SU-DHL-6 (cell line): ENCODE measurements around the gene KMT5B.

Experiments used
- H2AFZ ChIP-seq: fragments of 200-600 bp; sonication (generic); 2 replicates; pipeline ENCODE4 v1.6.1; 2014; ENCODE audit warnings: low read depth, mild to moderate bottlenecking, moderate library complexity, mixed read lengths, antibody characterized with exemption, low read length; ENCODE audit not compliant: severe bottlenecking
- H3F3A ChIP-seq: fragments of 200-600 bp; shearing (Covaris generic); 2 replicates; pipeline ENCODE4 v1.6.0; 2016; ENCODE audit warnings: antibody characterized with exemption, mild to moderate bottlenecking; ENCODE audit not compliant: insufficient read depth
- H3K27ac ChIP-seq: fragments of 200-600 bp; sonication (generic); 2 replicates; pipeline ENCODE4 v1.5.1; 2016; ENCODE audit warnings: low read depth, mild to moderate bottlenecking, low read length, moderate library complexity, mixed read lengths
- H3K27me3 ChIP-seq: fragments of 200-600 bp; sonication (generic), shearing (Covaris generic); 2 replicates; pipeline ENCODE4 v1.6.0; 2014; ENCODE audit warnings: mild to moderate bottlenecking, low read length
- H3K36me3 ChIP-seq: fragments of 200-600 bp; sonication (generic); 2 replicates; pipeline ENCODE4 v1.6.1; 2014; ENCODE audit warnings: mild to moderate bottlenecking, low read length, mixed read lengths
- H3K4me2 ChIP-seq: fragments of 300-600, 200-600 bp; shearing (Covaris generic), sonication (generic); 2 replicates; pipeline ENCODE4 v1.6.0; 2014; ENCODE audit warnings: low read length, low read depth, mild to moderate bottlenecking; ENCODE audit not compliant: poor library complexity, severe bottlenecking
- H3K4me3 ChIP-seq: fragments of 200-600 bp; sonication (generic); 2 replicates; pipeline ENCODE4 v1.5.1; 2014; ENCODE audit warnings: antibody characterized with exemption, low read length, mild to moderate bottlenecking, mixed read lengths; ENCODE audit not compliant: insufficient read depth, poor library complexity, severe bottlenecking
- H3K79me2 ChIP-seq: fragments of 200-600 bp; sonication (generic); 2 replicates; pipeline ENCODE4 v1.6.1; 2014; ENCODE audit warnings: mild to moderate bottlenecking, low read length, moderate library complexity; ENCODE audit not compliant: insufficient read depth
- H3K9ac ChIP-seq: fragments of 200-600 bp; sonication (generic); 2 replicates; pipeline ENCODE4 v1.7.0; 2014; ENCODE audit warnings: mild to moderate bottlenecking, low read length
- H3K9me2 ChIP-seq: fragments of 200-600 bp; sonication (generic); replicated peaks from 2 replicates; pipeline ENCODE4 v1.6.1; 2014; ENCODE audit warnings: low read length; ENCODE audit not compliant: insufficient read depth
- H3K9me3 ChIP-seq: fragments of 200-600 bp; sonication (generic); 2 replicates; pipeline ENCODE4 v1.6.1; 2014; ENCODE audit warnings: low read length, mixed read lengths; ENCODE audit not compliant: insufficient read depth
- H4K20me1 ChIP-seq: fragments of 200-600 bp; sonication (generic); 2 replicates; pipeline ENCODE4 v1.6.1; 2014; ENCODE audit warnings: low read depth, mild to moderate bottlenecking, antibody characterized with exemption, low read length, moderate library complexity, mixed read lengths
- EZH2phosphoT487 ChIP-seq: fragments of 200-600 bp; sonication (generic), shearing (Covaris generic); conservative IDR thresholded peaks from 2 replicates; pipeline ENCODE4 v1.6.1; 2018; ENCODE audit warnings: mild to moderate bottlenecking, antibody characterized with exemption, low read length, moderate library complexity, mixed read lengths
- TF ChIP-seq, protein P1 (sequence below): fragments of 200-600 bp; sonication (generic); IDR thresholded peaks from one replicate; pipeline ENCODE4 v1.5.1; 2017; ENCODE audit warnings: antibody characterized with exemption, mild to moderate bottlenecking, low read length, moderate library complexity; ENCODE audit not compliant: insufficient read depth, poor library complexity, severe bottlenecking

KMT5B gene

DNA sequence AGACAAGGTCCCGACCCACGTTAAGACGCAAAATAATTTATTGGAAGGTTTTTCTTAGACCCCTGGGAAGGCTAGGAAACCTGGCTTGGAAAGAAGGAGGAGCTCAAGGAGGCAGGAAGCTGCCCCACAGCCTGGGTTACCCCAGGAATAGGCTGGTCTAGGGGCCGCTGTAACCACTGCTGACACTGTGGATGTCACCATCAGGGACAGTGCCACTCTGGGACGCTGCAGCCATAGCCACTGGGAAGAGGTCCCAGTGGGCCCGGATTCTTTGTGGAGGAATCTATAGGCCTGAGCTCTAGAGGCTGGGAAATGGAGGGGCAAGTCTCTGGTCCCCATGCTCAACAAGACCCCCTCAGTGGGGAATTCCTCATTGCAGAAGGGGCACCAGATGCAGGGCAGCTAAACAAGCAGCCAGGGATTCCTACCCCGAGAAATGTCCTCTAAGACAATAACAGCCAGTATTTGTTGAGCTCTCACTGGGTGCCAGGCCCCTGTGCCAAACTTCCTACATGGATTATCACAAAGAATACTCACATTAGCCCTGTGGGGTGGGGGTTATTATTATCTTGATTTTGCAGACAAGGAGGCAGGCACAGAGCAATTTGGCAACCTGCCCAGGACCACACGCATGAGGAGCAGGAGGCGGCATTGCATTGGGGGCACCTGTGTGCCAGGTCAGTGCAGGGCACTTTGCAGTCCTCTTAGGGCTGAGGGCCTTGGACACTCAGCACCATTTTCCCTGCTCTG lies 72.4 kb downstream of the KMT5B start:
- Histone ChIP-seq H3K4me3 (no peak overlapping the region), H4K20me1 (no peaks in the 10 kb centered on the region), H2AFZ (no peak overlapping the region), H3K4me2 (no peak overlapping the region), H3F3A (no peaks in the 10 kb centered on the region), H3K9ac (no peak overlapping the region), H3K27me3 (no peaks in the 10 kb centered on the region), H3K36me3 (no peaks in the 10 kb centered on the region), H3K27ac (no peak overlapping the region), H3K9me3 (no peaks in the 10 kb centered on the region), H3K9me2 (no peaks in the 10 kb centered on the region), H3K79me2 (no peaks in the 10 kb centered on the region)
- TF ChIP-seq, protein P1, sequence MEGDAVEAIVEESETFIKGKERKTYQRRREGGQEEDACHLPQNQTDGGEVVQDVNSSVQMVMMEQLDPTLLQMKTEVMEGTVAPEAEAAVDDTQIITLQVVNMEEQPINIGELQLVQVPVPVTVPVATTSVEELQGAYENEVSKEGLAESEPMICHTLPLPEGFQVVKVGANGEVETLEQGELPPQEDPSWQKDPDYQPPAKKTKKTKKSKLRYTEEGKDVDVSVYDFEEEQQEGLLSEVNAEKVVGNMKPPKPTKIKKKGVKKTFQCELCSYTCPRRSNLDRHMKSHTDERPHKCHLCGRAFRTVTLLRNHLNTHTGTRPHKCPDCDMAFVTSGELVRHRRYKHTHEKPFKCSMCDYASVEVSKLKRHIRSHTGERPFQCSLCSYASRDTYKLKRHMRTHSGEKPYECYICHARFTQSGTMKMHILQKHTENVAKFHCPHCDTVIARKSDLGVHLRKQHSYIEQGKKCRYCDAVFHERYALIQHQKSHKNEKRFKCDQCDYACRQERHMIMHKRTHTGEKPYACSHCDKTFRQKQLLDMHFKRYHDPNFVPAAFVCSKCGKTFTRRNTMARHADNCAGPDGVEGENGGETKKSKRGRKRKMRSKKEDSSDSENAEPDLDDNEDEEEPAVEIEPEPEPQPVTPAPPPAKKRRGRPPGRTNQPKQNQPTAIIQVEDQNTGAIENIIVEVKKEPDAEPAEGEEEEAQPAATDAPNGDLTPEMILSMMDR = no peak
- no peak for TF ChIP-seq EZH2phosphoT487

DNA sequence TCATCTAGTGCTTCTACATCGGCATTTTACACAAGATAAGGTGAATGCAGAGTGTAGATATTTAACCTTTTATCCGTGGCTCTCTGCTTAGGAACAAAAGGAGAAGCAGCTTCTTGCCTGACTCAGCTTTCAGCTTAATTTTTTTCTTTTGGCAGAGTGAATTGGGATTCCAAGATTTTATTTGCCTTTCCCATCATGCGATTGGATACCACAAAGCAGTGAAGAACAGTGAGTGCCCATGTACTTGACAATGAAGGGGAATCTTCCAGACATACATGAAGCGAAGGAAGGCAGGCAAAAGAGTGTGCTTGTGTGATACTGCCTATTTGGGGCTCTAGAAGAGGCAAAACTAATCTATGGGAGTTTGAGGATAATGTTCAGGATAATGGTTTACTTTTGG lies 74.9 kb downstream of the KMT5B start:
- Histone ChIP-seq H3K9ac (no peak overlapping the region), H3K9me2 (no peaks in the 10 kb centered on the region), H3K4me3 (no peak overlapping the region), H3K79me2 (no peaks in the 10 kb centered on the region), H3K27me3 (no peaks in the 10 kb centered on the region), H3K4me2 (no peak overlapping the region), H3K36me3 (no peaks in the 10 kb centered on the region), H2AFZ (no peak overlapping the region), H4K20me1 (no peaks in the 10 kb centered on the region), H3K9me3 (peaks cover 6% of the 10 kb centered on the region; the same call in 1 of the 2 replicates), H3F3A (no peaks in the 10 kb centered on the region), H3K27ac (no peak overlapping the region)
- TF ChIP-seq, protein P1 = no peak
- TF ChIP-seq EZH2phosphoT487 = no peak

DNA sequence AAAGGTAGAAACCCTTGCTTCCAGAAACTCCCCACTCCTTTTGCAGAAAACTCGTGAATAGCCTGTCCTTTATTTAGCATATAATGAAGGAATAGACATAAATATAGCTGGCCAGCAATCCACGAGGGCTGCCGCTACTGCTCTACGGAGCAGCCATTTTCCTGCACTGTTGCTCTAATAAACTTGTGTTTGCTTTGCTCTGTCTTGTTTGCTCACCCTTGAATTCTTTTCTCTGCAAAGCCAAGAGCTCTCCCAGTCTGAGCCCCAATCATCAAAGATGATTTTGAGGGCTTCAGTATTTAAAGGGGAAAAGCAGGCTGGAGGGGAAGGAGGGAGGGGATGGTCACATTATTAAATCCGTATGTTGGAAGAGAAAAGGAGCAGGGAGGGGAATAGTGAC lies 75.3 kb downstream of the KMT5B start:
- Histone ChIP-seq H3K27ac (no peak overlapping the region), H4K20me1 (no peaks in the 10 kb centered on the region), H3K27me3 (no peaks in the 10 kb centered on the region), H3K9ac (no peak overlapping the region), H2AFZ (no peak overlapping the region), H3K4me3 (no peak overlapping the region), H3K79me2 (no peaks in the 10 kb centered on the region), H3K4me2 (no peak overlapping the region), H3F3A (no peaks in the 10 kb centered on the region), H3K9me3 (peaks cover 6% of the 10 kb centered on the region; the same call in 1 of the 2 replicates), H3K9me2 (no peaks in the 10 kb centered on the region), H3K36me3 (no peaks in the 10 kb centered on the region)
- no peak for TF ChIP-seq EZH2phosphoT487
- TF ChIP-seq, protein P1 = no peak
